MM.1S (cell line): ENCODE data around the gene KDM7A.

ENCODE experiments used
- EZH2 ChIP-seq: fragments of 300-600 bp; sonication (generic); optimal IDR thresholded peaks from 2 replicates; pipeline ENCODE3; 2017; ENCODE audit warnings: low read depth, mild to moderate bottlenecking, antibody characterized with exemption, low read length, mixed read lengths
- TF ChIP-seq, protein P1 (sequence below): fragments of 300-600 bp; sonication (generic); IDR thresholded peaks from 2 replicates; pipeline ENCODE4 v1.5.1; 2016; ENCODE audit warnings: antibody characterized with exemption, low read length, mixed read lengths

DNA sequence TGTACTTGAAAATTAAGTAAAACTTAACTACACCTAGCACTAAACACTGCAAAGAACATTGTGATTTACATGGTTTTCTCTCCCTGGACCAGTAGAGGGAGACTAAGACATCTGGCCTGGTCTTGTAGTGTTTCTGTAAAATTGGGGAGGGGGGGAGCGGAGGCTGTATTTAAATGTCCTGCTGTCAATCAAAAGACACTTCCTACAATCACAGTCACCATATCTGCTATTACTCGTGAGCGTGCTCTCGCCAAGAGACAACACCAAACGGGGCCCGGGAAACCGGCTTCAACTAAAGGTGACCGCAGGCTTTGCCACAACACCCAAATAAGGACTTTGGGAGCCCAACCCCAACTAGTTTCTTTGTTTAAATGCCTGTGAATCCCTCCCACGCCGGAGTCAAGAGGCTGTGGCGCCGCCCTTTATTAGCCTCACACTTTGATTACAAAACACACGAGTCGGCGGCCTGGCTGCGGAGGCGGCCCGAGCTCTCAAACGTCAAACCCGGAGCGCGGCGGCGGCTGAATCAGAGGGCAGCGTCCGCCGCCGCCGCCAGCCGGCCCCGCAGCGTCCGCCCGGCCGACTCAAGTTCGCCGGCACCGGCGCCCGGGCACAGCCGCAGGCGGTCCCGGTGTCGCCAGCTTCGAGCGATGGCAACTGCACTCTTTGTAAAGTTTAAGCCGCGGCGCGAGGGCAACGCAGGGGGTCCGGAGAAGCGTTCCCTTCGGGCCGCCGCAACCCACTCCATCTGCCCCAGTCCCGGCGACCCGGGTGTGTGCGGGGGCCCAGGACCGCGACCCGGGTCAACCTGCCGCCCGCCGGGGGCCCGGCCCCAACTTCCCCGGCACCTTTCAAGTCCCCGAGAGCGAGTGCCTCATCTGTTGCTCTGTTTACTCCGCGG is 1.3 kb downstream of the KDM7A start:
- TF ChIP-seq, protein P1, sequence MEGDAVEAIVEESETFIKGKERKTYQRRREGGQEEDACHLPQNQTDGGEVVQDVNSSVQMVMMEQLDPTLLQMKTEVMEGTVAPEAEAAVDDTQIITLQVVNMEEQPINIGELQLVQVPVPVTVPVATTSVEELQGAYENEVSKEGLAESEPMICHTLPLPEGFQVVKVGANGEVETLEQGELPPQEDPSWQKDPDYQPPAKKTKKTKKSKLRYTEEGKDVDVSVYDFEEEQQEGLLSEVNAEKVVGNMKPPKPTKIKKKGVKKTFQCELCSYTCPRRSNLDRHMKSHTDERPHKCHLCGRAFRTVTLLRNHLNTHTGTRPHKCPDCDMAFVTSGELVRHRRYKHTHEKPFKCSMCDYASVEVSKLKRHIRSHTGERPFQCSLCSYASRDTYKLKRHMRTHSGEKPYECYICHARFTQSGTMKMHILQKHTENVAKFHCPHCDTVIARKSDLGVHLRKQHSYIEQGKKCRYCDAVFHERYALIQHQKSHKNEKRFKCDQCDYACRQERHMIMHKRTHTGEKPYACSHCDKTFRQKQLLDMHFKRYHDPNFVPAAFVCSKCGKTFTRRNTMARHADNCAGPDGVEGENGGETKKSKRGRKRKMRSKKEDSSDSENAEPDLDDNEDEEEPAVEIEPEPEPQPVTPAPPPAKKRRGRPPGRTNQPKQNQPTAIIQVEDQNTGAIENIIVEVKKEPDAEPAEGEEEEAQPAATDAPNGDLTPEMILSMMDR = peak; percentile 94
- TF ChIP-seq EZH2 = no peak
